ENCODE data around the gene FAM174C. TPM values are rescaled to one million over a fixed set of nuclear protein-coding genes. Genes with fewer than 3 reads are reported as not detected.
"Not testable (repeated sequence)": the region's sequence is repeated elsewhere in the genome, so short reads cannot be mapped to it uniquely, and the experiment has no call there.

The FAM174C gene
- total RNA-seq, 4 donors from 2014 or later = 47.2 to 69.1 (median 59.3) TPM

- DNase-seq (ENCODE audit: low spot score) (no peak), ATAC-seq (ENCODE audit: low FRiP score) (no peak)
- TF ChIP-seq CTCF (IDR thresholded peaks at IDR 0.05) = no peak
Measured at GRCh38 chr19:1318678-1319471, 43.5 kb downstream of the FAM174C start.

DNA sequence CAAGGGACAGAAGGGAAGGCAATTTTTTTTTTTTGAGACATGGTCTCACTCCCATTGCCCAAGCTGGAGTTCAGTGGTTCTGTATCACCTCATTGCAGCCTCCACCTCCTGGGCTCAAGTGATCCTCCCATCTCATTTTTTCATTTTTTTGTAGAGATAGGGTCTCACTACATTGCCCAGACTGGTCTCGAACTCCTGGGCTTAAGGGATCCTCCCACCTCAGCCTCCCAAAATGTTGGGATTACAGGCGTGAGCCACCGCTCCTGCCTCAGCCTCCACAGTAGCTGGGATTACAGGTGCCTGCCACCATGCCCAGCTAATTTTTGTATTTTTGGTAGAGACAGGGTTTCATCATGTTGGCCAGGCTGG is 44.9 kb downstream of the FAM174C start:
- DNase-seq (ENCODE audit: low spot score) = not testable (repeated sequence)

DNA sequence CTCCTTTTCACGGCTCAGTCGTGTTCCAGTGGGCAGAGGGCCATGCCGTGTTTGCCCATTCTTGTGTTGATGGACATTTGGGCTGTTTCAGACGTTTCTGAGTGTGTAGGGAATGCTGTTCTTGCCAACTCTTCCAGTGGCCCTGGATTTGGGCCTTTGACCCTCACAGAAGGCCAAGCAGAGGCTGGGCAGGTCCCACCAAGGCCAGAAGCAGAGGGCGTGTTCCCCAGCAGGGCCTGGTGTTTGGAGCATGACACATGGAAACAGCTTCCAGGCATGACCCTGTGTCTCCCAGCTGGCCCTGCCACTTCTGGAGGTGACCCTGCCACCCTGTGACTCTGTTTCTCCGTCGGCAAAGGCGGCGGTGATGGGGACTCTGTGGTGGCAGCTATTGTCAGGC is 46.2 kb downstream of the FAM174C start:
- no peak for TF ChIP-seq CTCF (IDR thresholded peaks at IDR 0.05)

More for the DNA sequence above, 44.9 kb downstream of the FAM174C start:
- ATAC-seq (ENCODE audit: low FRiP score) = not testable (repeated sequence)

GRCh38 chr19:1322198-1322981 is 47.1 kb downstream of the FAM174C start:
- TF ChIP-seq CTCF (IDR thresholded peaks at IDR 0.05) = no peak
- DNase-seq (ENCODE audit: low spot score) (no peak), ATAC-seq (ENCODE audit: low FRiP score) (no peak)

More for the DNA sequence above, 46.2 kb downstream of the FAM174C start:
- ATAC-seq (ENCODE audit: low FRiP score) (no peak), DNase-seq (ENCODE audit: low spot score) (no peak)

DNA sequence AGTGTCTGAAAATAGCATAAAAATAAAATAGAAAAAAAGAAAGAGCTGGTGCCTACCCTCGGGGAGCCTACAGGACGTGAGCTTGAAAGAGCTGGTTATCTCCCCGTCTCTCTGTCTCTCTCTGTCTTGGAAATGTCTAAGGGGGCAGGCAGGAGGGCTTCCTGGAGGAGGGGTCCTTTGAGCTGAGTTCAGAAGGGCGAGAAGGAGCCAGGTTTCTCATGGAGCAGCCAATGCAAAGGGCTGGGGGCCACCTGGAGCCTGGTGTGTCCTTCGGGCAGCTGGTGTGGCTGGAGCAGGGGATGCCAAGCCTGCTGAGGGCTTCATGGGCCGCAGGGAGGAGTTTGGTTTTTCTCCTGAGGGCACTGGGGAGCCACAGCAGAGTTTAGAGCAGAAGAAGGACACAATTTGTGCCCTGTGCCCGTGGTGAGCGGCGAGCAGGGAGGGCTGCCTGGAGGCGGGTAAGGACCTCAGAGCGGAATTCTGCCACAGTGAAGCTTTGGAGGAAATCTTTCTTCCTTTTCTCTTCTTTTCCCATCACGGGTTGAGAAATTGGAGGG is 49.0 kb downstream of the FAM174C start:
- no peak for TF ChIP-seq CTCF (IDR thresholded peaks at IDR 0.05)
- DNase-seq (ENCODE audit: low spot score) (no peak), ATAC-seq (ENCODE audit: low FRiP score) (no peak)

DNA sequence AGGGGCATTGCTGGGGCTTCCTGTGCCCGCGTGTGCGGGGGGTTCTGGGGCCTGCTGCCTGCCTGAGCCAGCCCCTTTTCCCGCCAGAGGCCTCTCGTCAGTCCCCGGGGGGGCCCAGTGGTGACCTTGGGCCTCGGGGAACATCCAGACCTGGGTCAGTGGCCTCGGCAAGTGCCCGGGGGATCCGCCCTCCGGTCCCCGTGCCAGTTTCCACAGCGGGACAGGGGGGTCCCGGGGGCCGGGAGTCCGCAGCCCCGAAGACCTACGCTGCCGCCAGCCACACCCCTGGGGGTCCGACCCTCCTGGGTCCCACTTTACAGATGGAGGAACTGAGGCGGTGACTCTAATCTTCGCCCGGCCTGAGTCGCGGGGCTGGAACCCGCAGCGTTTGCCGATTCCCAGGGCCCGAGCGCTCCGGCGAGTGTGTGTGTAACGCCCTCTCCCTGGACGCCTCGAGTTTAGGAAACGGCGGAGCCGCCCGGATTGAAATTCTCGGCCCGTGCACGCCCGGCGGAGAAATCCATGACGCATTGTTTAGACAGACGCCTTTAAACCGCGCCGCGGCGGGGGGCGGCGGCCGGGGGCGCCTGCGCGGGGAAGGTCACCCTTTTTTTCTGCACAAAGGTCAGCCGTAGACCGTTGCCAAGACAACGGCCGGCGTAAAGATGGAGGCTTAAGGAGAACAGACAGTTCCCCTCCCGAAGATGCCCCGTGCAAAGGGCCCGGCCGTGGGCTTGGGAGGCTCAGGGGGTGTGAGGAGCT is 49.7 kb downstream of the FAM174C start:
- DNase-seq (ENCODE audit: low spot score) = peak; percentile 28
- ATAC-seq (ENCODE audit: low FRiP score) = peak; percentile 92
- TF ChIP-seq CTCF (IDR thresholded peaks at IDR 0.05) = no peak

Measured in omental fat pad (tissue), 4 donors.